Mucosa of descending colon (tissue), 3 donors: ENCODE measurements around the gene GALNT1. TPM values are rescaled to one million over a fixed set of nuclear protein-coding genes. Genes with fewer than 3 reads are reported as not detected.
A peak's percentile ranks its signal among the peaks of the same experiment; 100 is the strongest.

Experiments used
- ATAC-seq: fragments of 200-7000 bp; cut with Tn5 transposase; one replicate; pipeline ENCODE4 v1.9.1; 2020; ENCODE audit warnings: mild to moderate bottlenecking, moderate library complexity
- DNase-seq, 3 donors: peaks; one replicate each; pipeline ENCODE4 v3.0.0-alpha.2; 2020
- H3K36me3 ChIP-seq: fragments of 200-600 bp; one replicate; pipeline ENCODE4 v1.8.0; 2021; ENCODE audit warnings: low read depth, mild to moderate bottlenecking
- H3K4me1 ChIP-seq: fragments of 200-600 bp; one replicate; pipeline ENCODE4 v1.8.0; 2021; ENCODE audit warnings: low read depth, mild to moderate bottlenecking
- H3K4me3 ChIP-seq: fragments of 200-600 bp; one replicate; pipeline ENCODE4 v1.8.0; 2021; ENCODE audit warnings: mild to moderate bottlenecking
- H3K9me3 ChIP-seq: fragments of 200-600 bp; one replicate; pipeline ENCODE4 v1.8.0; 2021; ENCODE audit warnings: mild to moderate bottlenecking
- CTCF ChIP-seq: fragments of 200-600 bp; IDR thresholded peaks from one replicate; pipeline ENCODE4 v1.8.0; 2022; ENCODE audit warnings: antibody characterized with exemption, mild to moderate bottlenecking
- intact Hi-C, 2 donors: fragments of 100-400 bp; cut with DNase I in 1 of 2; cut with micrococcal nuclease in 1 of 2; formaldehyde crosslinking; loops; one replicate each; pipeline versions ENCODE4 v1.11.0 to v1.11.1; 2022; cut with DNase I, micrococcal nuclease
- total RNA-seq, 3 donors: library from RNA; stranded (reverse); fragmentation: NEBNext Ultra II Directional in 2 of 3; extraction: Animal tissue kit (Norgen Biotek cat#: 25700) in 2 of 3; gene quantifications; one replicate each; pipeline versions ENCODE4 v1.2.1 to v1.2.4, GENCODE V29; 2021 to 2023
- donor health status: DM: no; HTN: no; CAD: no; lungs with moderate emphysema.
- donor health status: DM: no; HTN: no; CAD: no.
- donor health status: DM: no; HTN: yes; CAD: no.

The GALNT1 gene
- total RNA-seq, 3 donors from 2014 or later, result 82.7 to 118 (median 109) TPM

- intact Hi-C loops, result no loop called here
- no peak for TF ChIP-seq CTCF
- no peak for DNase-seq
Measured at GRCh38 chr18:35711227-35711626, 129.7 kb downstream of the GALNT1 start.

GRCh38 chr18:35713545-35713944 is 132.0 kb downstream of the GALNT1 start:
- intact Hi-C loops, result no loop called here
- Histone ChIP-seq H3K36me3 (no peaks in the 10 kb centered on the region), H3K4me3 (no peak overlapping the region), H3K9me3 (no peaks in the 10 kb centered on the region), H3K4me1 (no peaks in the 10 kb centered on the region)
- DNase-seq, result no peak
- no peak for ATAC-seq
- no peak for TF ChIP-seq CTCF

More at GRCh38 chr18:35711227-35711626, 129.7 kb downstream of the GALNT1 start:
- no peaks in the 10 kb centered on the region for H3K9me3 ChIP-seq
- H3K4me1 ChIP-seq, result no peaks in the 10 kb centered on the region
- no peaks in the 10 kb centered on the region for H3K36me3 ChIP-seq
- no peak overlapping the region for H3K4me3 ChIP-seq
- no peak for ATAC-seq

GRCh38 chr18:35714539-35714938 is 133.0 kb downstream of the GALNT1 start:
- TF ChIP-seq CTCF, result no peak
- Histone ChIP-seq H3K4me1 (no peaks in the 10 kb centered on the region), H3K4me3 (no peak overlapping the region), H3K36me3 (no peaks in the 10 kb centered on the region), H3K9me3 (peaks cover 2% of the 10 kb centered on the region)
- ATAC-seq (no peak), DNase-seq (no peak)
- intact Hi-C loops, result no loop called here

GRCh38 chr18:35715139-35715538 is 133.6 kb downstream of the GALNT1 start:
- Histone ChIP-seq H3K9me3 (peaks cover 2% of the 10 kb centered on the region), H3K36me3 (no peaks in the 10 kb centered on the region), H3K4me3 (no peak overlapping the region), H3K4me1 (no peaks in the 10 kb centered on the region)
- no peak for TF ChIP-seq CTCF
- intact Hi-C loops, result no loop called here
- peak; percentile 79 for ATAC-seq
- DNase-seq, result no peak

GRCh38 chr18:35716169-35716831 is 134.8 kb downstream of the GALNT1 start:
- ATAC-seq, result no peak
- H3K36me3 ChIP-seq, result no peaks in the 10 kb centered on the region
- intact Hi-C loops, result no loop called here
- DNase-seq, result no peak
- H3K4me1 ChIP-seq, result no peaks in the 10 kb centered on the region
- no peak overlapping the region for H3K4me3 ChIP-seq
- TF ChIP-seq CTCF, result no peak
- peaks cover 2% of the 10 kb centered on the region for H3K9me3 ChIP-seq

GRCh38 chr18:35717182-35717581 is 135.6 kb downstream of the GALNT1 start:
- ATAC-seq (no peak), DNase-seq (no peak)
- Histone ChIP-seq H3K4me3 (no peak overlapping the region), H3K4me1 (no peaks in the 10 kb centered on the region), H3K36me3 (no peaks in the 10 kb centered on the region), H3K9me3 (peaks cover 2% of the 10 kb centered on the region)
- intact Hi-C loops, result no loop called here
- no peak for TF ChIP-seq CTCF
